ENCODE measurements around the gene MRPL51. TPM values are rescaled to one million over a fixed set of nuclear protein-coding genes. Genes with fewer than 3 reads are reported as not detected.

MRPL51 gene
- total RNA-seq, 3 donors from 2014 or later, result 119 to 143 (median 136) TPM

DNA sequence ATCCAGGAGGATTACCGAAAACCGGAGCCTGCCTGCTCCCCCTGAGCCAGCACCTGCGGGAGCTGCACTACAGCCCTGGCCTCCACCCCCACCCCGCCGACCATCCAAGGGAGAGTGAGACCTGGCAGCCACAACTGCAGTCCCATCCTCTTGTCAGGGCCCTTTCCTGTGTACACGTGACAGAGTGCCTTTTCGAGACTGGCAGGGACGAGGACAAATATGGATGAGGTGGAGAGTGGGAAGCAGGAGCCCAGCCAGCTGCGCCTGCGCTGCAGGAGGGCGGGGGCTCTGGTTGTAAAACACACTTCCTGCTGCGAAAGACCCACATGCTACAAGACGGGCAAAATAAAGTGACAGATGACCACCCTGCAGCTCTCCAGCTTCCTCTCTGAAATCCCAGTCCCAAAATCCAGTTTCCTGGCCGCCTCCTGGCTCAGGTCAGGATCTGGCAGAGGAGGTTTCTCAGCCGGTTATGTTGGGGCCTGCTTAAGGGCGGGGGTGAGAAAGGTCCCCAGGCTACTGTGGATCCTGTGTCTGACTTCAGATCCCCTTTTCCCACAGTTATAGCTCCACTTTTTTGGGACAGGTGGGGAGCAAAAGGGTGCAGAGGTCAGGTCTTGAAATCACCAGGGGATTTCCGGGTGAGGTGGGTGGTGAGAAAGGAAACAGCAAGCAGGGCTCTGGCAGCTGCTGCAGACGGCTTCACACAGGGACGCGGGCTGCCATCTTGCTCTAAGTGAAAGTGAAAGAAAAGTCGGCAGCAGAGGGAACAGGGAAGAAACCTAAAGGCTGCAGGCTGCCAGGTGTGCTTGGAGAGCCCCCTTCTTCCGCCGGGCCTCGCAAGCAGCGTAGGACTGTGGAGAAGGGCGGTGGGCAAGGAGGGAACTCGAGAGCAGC lies 41.5 kb downstream of the MRPL51 start, which contains the start of gene TAPBPL:
Gene TAPBPL, plus strand, starts transcription at position 695 of the 897 bp plus-strand sequence. CDS start 207 bp downstream, outside the sequence.
- ATAC-seq (peak; percentile 85), DNase-seq (peak; percentile 89 to 91 (median 89))
- intact Hi-C loops (cut with DNase I, micrococcal nuclease), result no loop called here
- peak within 1 kb of the TSS; percentile 22 for H3K4me3 ChIP-seq
- no peaks in the 10 kb centered on the region for H3K9me3 ChIP-seq
- TF ChIP-seq, protein P1, sequence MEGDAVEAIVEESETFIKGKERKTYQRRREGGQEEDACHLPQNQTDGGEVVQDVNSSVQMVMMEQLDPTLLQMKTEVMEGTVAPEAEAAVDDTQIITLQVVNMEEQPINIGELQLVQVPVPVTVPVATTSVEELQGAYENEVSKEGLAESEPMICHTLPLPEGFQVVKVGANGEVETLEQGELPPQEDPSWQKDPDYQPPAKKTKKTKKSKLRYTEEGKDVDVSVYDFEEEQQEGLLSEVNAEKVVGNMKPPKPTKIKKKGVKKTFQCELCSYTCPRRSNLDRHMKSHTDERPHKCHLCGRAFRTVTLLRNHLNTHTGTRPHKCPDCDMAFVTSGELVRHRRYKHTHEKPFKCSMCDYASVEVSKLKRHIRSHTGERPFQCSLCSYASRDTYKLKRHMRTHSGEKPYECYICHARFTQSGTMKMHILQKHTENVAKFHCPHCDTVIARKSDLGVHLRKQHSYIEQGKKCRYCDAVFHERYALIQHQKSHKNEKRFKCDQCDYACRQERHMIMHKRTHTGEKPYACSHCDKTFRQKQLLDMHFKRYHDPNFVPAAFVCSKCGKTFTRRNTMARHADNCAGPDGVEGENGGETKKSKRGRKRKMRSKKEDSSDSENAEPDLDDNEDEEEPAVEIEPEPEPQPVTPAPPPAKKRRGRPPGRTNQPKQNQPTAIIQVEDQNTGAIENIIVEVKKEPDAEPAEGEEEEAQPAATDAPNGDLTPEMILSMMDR (IDR thresholded peaks at IDR 0.05), result no peak
- H3K36me3 ChIP-seq (ENCODE audit: low read depth), result no peaks in the 10 kb centered on the region
- peaks cover 23% of the 10 kb centered on the region for H3K4me1 ChIP-seq (ENCODE audit: low read depth)

DNA sequence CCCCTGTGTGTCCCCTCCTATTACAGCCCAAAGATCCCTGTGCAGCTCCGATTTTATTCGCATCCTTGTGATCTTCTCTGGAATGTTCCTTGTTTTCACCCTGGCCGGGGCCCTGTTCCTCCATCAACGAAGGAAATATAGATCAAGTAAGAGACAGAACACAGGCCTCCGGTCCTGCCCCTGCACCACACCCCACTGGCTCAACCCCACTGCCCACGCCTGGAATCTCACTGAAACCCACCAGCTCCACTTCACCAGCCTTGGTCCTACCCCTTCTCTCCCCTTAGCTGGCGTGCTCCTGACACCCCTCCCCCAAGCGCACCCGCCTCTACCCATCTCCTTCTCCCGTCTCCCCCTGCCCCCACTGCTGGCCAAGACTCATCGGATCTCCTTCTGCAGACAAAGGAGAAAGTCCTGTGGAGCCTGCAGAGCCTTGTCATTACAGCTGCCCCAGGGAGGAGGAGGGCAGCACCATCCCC lies 42.2 kb downstream of the MRPL51 start:
- no peaks in the 10 kb centered on the region for H3K36me3 ChIP-seq (ENCODE audit: low read depth)
- no peaks in the 10 kb centered on the region for H3K9me3 ChIP-seq
- ATAC-seq (peak; percentile 0), DNase-seq (peak in 1 of 3 donors; percentile 61)
- H3K4me1 ChIP-seq (ENCODE audit: low read depth), result peaks cover 23% of the 10 kb centered on the region
- peak overlapping the region; percentile 22 for H3K4me3 ChIP-seq
- TF ChIP-seq, protein P1 (IDR thresholded peaks at IDR 0.05), result no peak
- intact Hi-C loops (cut with DNase I, micrococcal nuclease), result no loop called here

DNA sequence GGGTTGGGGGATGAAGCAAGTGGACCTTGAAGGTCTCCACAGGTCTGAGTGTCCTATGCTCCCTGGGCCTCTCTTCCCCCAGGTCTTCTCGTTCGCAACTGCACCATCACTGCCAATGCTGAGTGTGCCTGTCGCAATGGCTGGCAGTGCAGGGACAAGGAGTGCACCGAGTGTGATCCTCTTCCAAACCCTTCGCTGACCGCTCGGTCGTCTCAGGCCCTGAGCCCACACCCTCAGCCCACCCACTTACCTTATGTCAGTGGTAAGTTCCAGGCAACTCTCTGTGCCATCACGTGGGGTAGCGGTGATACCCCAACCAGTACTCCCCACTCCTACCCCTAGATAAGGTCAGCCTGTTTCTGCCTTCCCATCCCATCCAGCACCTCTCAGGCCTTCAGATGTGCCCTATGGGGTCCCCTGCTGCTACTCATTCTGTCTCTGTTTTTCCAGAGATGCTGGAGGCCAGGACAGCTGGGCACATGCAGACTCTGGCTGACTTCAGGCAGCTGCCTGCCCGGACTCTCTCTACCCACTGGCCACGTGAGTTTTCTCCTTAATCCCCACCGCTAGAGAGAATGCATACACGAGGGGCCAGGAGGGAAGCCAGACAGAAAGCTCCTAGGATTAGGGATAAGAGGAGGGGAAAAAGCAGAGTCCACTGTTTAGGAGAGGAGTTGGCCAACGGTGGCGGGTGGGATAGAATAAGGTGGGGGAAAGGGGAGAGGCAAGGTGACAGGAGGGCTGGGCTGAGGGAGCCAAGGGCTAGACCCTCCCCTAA lies 42.8 kb downstream of the MRPL51 start:
- Histone ChIP-seq H3K4me3 (no peak overlapping the region), H3K36me3 (ENCODE audit: low read depth) (no peaks in the 10 kb centered on the region), H3K4me1 (ENCODE audit: low read depth) (peaks cover 23% of the 10 kb centered on the region), H3K9me3 (no peaks in the 10 kb centered on the region)
- no peak for ATAC-seq
- TF ChIP-seq, protein P1 (IDR thresholded peaks at IDR 0.05), result no peak
- no peak for DNase-seq
- intact Hi-C loops (cut with DNase I, micrococcal nuclease), result no loop called here

DNA sequence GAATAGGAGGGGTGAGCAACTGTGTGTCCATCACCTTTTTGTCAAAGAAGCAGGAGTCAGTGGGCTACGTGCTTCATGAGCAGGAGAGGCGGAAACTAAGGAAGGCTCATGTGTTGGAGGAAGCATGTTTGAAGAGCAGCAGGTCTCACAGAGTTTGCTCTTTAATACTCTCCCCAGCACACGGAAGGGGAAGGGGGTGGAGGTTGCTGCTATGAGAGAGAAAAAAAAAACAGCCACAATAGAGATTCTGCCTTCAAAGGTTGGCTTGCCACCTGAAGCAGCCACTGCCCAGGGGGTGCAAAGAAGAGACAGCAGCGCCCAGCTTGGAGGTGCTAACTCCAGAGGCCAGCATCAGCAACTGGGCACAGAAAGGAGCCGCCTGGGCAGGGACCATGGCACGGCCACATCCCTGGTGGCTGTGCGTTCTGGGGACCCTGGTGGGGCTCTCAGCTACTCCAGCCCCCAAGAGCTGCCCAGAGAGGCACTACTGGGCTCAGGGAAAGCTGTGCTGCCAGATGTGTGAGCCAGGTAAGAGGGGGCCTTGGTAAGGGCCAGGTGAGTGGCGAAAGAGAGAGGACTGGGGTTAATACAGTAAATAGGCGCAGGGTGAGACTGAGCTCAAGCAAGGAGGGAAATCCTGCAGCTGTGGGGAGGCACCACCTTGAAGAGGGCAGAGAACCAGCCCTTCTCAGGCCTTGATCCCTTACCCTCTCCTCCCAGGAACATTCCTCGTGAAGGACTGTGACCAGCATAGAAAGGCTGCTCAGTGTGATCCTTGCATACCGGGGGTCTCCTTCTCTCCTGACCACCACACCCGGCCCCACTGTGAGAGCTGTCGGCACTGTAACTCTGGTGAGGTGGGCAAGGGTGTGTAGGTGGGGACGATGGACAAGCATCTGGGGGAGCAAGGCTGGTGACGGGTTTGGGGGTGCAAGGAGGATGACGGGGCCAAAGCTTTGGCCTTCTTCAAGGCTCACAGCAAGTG lies 48.1 kb downstream of the MRPL51 start, which contains the start of gene CD27:
Gene CD27, plus strand, starts transcription at position 252 of the 985 bp plus-strand sequence. Its CDS starts 141 bp downstream, at position 393.
- Histone ChIP-seq H3K4me3 (no peak within 1 kb of the TSS), H3K9me3 (no peaks in the 10 kb centered on the region), H3K4me1 (ENCODE audit: low read depth) (peaks cover 5% of the 10 kb centered on the region), H3K36me3 (ENCODE audit: low read depth) (no peaks in the 10 kb centered on the region)
- intact Hi-C loops (cut with DNase I, micrococcal nuclease), result no loop called here
- DNase-seq (no peak), ATAC-seq (peak; percentile 59)
- TF ChIP-seq, protein P1 (IDR thresholded peaks at IDR 0.05), result no peak

Data from mucosa of descending colon (tissue), 3 donors.